WTC11 (cell line): Measurements from ENCODE around the gene MTFP1. TPM values are rescaled to one million over a fixed set of nuclear protein-coding genes. Genes with fewer than 3 reads are reported as not detected.

Experiments
- ATAC-seq: fragments of 200-7000 bp; cut with Tn5 transposase; 2 replicates; pipeline ENCODE4 v1.10.0; 2021; ENCODE audit warnings: mild to moderate bottlenecking, moderate library complexity
- CTCF ChIA-PET: fragments of 300-600 bp; sonication (Branson Sonifier 250); formaldehyde crosslinking; loops from one replicate; lab custom pipeline; 2021; ENCODE audit warnings: antibody characterized with exemption; lab: Charles Lee
- POLR2A ChIA-PET: fragments of 350-600 bp; sonication (Branson Sonifier 250); formaldehyde crosslinking; loops from one replicate; lab custom pipeline; 2021; ENCODE audit warnings: antibody characterized with exemption; lab: Charles Lee
- DNase-seq: peaks from one replicate; pipeline ENCODE4 v3.0.0; 2021; ENCODE audit warnings: low spot score
- H3K27ac Mint-ChIP-seq: 2 replicates; pipeline ENCODE4 v1.8.0; 2021; ENCODE audit warnings: mixed read lengths
- H3K27me3 Mint-ChIP-seq: 2 replicates; pipeline ENCODE4 v1.8.0; 2021; ENCODE audit warnings: low read depth, mild to moderate bottlenecking, moderate library complexity, mixed read lengths
- H3K36me3 Mint-ChIP-seq: 2 replicates; pipeline ENCODE4 v1.8.0; 2021; ENCODE audit warnings: mixed read lengths
- H3K4me1 Mint-ChIP-seq: 2 replicates; pipeline ENCODE4 v1.8.0; 2022; ENCODE audit warnings: mixed read lengths
- H3K4me3 Mint-ChIP-seq: 2 replicates; pipeline ENCODE4 v1.8.0; 2021; ENCODE audit warnings: mild to moderate bottlenecking, moderate library complexity, mixed read lengths
- H3K9me3 Mint-ChIP-seq: 2 replicates; pipeline ENCODE4 v1.8.0; 2021; ENCODE audit warnings: mixed read lengths
- CREB1 ChIP-seq: sonication (generic); formaldehyde crosslinking; IDR thresholded peaks from 2 replicates; pipeline ENCODE4 v1.8.0; 2023; ENCODE audit warnings: mild to moderate bottlenecking, missing genetic modification reagents
- ERG ChIP-seq: fragments of 250-450 bp; sonication (Bioruptor Pico); IDR thresholded peaks from 2 replicates; pipeline ENCODE4 v1.8.0; 2021; ENCODE audit warnings: mild to moderate bottlenecking
- ESRRA ChIP-seq: sonication (generic); formaldehyde crosslinking; IDR thresholded peaks from 2 replicates; pipeline ENCODE4 v1.8.1; 2022; ENCODE audit warnings: mild to moderate bottlenecking, missing genetic modification reagents, borderline replicate concordance
- HMGA2 ChIP-seq: fragments of 250-450 bp; sonication (Bioruptor Pico); IDR thresholded peaks from 2 replicates; pipeline ENCODE4 v1.4.0; 2021; ENCODE audit warnings: mild to moderate bottlenecking, moderate library complexity
- JAZF1 ChIP-seq: fragments of 250-450 bp; sonication (Bioruptor Pico); IDR thresholded peaks from 2 replicates; pipeline ENCODE4 v1.9.0; 2021; ENCODE audit warnings: moderate library complexity, mild to moderate bottlenecking, inconsistent platforms
- NFE2L1 ChIP-seq: sonication (generic); formaldehyde crosslinking; IDR thresholded peaks from 2 replicates; pipeline ENCODE4 v1.8.1; 2023; ENCODE audit warnings: missing genetic modification reagents
- NFYB ChIP-seq: sonication (generic); formaldehyde crosslinking; conservative IDR thresholded peaks from 2 replicates; pipeline ENCODE4 v1.8.0; 2022; ENCODE audit warnings: low read depth, missing genetic modification reagents
- SMAD3 ChIP-seq: sonication (generic); formaldehyde crosslinking; IDR thresholded peaks from 2 replicates; pipeline ENCODE4 v1.8.0; 2022; ENCODE audit warnings: missing genetic modification reagents, mild to moderate bottlenecking, borderline replicate concordance
- STAT6 ChIP-seq: sonication (generic); formaldehyde crosslinking; conservative IDR thresholded peaks from 2 replicates; pipeline ENCODE4 v1.8.1; 2023; ENCODE audit warnings: mild to moderate bottlenecking, low read depth, missing genetic modification reagents, moderate library complexity
- ZBTB21 ChIP-seq: sonication (generic); formaldehyde crosslinking; IDR thresholded peaks from 2 replicates; pipeline ENCODE4 v1.8.1; 2023; ENCODE audit warnings: mild to moderate bottlenecking, missing genetic modification reagents, borderline replicate concordance
- ZNF138 ChIP-seq: sonication (generic); formaldehyde crosslinking; conservative IDR thresholded peaks from 2 replicates; pipeline ENCODE4 v1.8.1; 2022; ENCODE audit warnings: mild to moderate bottlenecking, moderate library complexity, missing genetic modification reagents
- ZNF416 ChIP-seq: fragments of 250-450 bp; sonication (Bioruptor Pico); IDR thresholded peaks from 2 replicates; pipeline ENCODE4 v1.9.0; 2021; ENCODE audit warnings: mild to moderate bottlenecking, inconsistent platforms
- ZNF671 ChIP-seq: fragments of 250-450 bp; sonication (Bioruptor Pico); IDR thresholded peaks from 2 replicates; pipeline ENCODE4 v1.8.0; 2021; ENCODE audit warnings: mild to moderate bottlenecking
- total RNA-seq: library from RNA; stranded (reverse); gene quantifications from 3 replicates; pipeline ENCODE4 v1.2.3, GENCODE V29; 2021
- TF ChIP-seq, protein P1 (sequence below): sonication (generic); formaldehyde crosslinking; IDR thresholded peaks from 2 replicates; pipeline ENCODE4 v1.8.1; 2023; ENCODE audit warnings: mild to moderate bottlenecking, moderate library complexity, missing genetic modification reagents
- TF ChIP-seq, protein P2 (sequence below): sonication (generic); formaldehyde crosslinking; IDR thresholded peaks from 2 replicates; pipeline ENCODE4 v1.8.1; 2022; ENCODE audit warnings: mild to moderate bottlenecking, missing genetic modification reagents, moderate library complexity, borderline replicate concordance
- TF ChIP-seq, protein P3 (sequence below): sonication (generic); formaldehyde crosslinking; IDR thresholded peaks from 2 replicates; pipeline ENCODE4 v1.8.1; 2022; ENCODE audit warnings: mild to moderate bottlenecking, moderate library complexity, missing genetic modification reagents
- TF ChIP-seq, protein P4 (sequence below): sonication (generic); formaldehyde crosslinking; IDR thresholded peaks from 2 replicates; pipeline ENCODE4 v1.8.0; 2023; ENCODE audit warnings: missing genetic modification reagents
- TF ChIP-seq, protein P5 (sequence below): fragments of 250-450 bp; sonication (Bioruptor Pico); IDR thresholded peaks from 2 replicates; pipeline ENCODE4 v1.9.0; 2021; ENCODE audit warnings: mild to moderate bottlenecking

The MTFP1 gene
- total RNA-seq, 1 experiment from 2014 or later = 75.0 TPM

GRCh38 chr22:30433227-30433626 lies 7.7 kb downstream of the MTFP1 start (continued):
- TF ChIP-seq, protein P1, sequence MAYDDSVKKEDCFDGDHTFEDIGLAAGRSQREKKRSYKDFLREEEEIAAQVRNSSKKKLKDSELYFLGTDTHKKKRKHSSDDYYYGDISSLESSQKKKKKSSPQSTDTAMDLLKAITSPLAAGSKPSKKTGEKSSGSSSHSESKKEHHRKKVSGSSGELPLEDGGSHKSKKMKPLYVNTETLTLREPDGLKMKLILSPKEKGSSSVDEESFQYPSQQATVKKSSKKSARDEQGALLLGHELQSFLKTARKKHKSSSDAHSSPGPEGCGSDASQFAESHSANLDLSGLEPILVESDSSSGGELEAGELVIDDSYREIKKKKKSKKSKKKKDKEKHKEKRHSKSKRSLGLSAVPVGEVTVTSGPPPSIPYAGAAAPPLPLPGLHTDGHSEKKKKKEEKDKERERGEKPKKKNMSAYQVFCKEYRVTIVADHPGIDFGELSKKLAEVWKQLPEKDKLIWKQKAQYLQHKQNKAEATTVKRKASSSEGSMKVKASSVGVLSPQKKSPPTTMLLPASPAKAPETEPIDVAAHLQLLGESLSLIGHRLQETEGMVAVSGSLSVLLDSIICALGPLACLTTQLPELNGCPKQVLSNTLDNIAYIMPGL (CRISPR knock-in tag) = no peak
- TF ChIP-seq, protein P2, sequence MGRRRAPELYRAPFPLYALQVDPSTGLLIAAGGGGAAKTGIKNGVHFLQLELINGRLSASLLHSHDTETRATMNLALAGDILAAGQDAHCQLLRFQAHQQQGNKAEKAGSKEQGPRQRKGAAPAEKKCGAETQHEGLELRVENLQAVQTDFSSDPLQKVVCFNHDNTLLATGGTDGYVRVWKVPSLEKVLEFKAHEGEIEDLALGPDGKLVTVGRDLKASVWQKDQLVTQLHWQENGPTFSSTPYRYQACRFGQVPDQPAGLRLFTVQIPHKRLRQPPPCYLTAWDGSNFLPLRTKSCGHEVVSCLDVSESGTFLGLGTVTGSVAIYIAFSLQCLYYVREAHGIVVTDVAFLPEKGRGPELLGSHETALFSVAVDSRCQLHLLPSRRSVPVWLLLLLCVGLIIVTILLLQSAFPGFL (CRISPR knock-in tag) = no peak
- TF ChIP-seq, protein P3, sequence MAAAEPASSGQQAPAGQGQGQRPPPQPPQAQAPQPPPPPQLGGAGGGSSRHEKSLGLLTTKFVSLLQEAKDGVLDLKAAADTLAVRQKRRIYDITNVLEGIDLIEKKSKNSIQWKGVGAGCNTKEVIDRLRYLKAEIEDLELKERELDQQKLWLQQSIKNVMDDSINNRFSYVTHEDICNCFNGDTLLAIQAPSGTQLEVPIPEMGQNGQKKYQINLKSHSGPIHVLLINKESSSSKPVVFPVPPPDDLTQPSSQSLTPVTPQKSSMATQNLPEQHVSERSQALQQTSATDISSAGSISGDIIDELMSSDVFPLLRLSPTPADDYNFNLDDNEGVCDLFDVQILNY = no peak
- TF ChIP-seq JAZF1 (CRISPR knock-in tag) (no peak), STAT6 (CRISPR knock-in tag) (no peak)

- no peak overlapping the region for H3K4me3 Mint-ChIP-seq
- POLR2A ChIA-PET = interaction anchor here (0.8 kb wide), 1 partner anchor 9 kb away, joined by 3 read pairs; the partner anchor contains the start of gene MTFP1
Observed at GRCh38 chr22:30433773-30434172, 8.2 kb downstream of the MTFP1 start.

More at GRCh38 chr22:30433773-30434172, 8.2 kb downstream of the MTFP1 start:
- TF ChIP-seq CREB1 (CRISPR knock-in tag) (no peak), SMAD3 (CRISPR knock-in tag) (no peak), NFYB (no peak), ZNF671 (no peak), ERG (CRISPR knock-in tag) (no peak), ZBTB21 (no peak), HMGA2 (CRISPR knock-in tag) (no peak), ESRRA (CRISPR knock-in tag) (no peak), ZNF416 (no peak), NFE2L1 (CRISPR knock-in tag) (no peak), ZNF138 (CRISPR knock-in tag) (no peak)
- TF ChIP-seq, protein P4, sequence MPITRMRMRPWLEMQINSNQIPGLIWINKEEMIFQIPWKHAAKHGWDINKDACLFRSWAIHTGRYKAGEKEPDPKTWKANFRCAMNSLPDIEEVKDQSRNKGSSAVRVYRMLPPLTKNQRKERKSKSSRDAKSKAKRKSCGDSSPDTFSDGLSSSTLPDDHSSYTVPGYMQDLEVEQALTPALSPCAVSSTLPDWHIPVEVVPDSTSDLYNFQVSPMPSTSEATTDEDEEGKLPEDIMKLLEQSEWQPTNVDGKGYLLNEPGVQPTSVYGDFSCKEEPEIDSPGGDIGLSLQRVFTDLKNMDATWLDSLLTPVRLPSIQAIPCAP = no peak
- TF ChIP-seq, protein P5, sequence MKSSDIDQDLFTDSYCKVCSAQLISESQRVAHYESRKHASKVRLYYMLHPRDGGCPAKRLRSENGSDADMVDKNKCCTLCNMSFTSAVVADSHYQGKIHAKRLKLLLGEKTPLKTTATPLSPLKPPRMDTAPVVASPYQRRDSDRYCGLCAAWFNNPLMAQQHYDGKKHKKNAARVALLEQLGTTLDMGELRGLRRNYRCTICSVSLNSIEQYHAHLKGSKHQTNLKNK (CRISPR knock-in tag) = no peak
- TF ChIP-seq, protein P2 (CRISPR knock-in tag) = no peak
- H3K4me1 Mint-ChIP-seq = peaks cover 14% of the 10 kb centered on the region
- CTCF ChIA-PET = interaction anchor here (1.7 kb wide), 1 partner anchor 146 kb away, joined by 4 read pairs; no protein-coding TSS in a partner anchor
- ATAC-seq (no peak), DNase-seq (no peak)
- H3K9me3 Mint-ChIP-seq = peaks cover 29% of the 10 kb centered on the region
- H3K27ac Mint-ChIP-seq = no peak overlapping the region
- H3K27me3 Mint-ChIP-seq = peaks cover 21% of the 10 kb centered on the region
- H3K36me3 Mint-ChIP-seq = peaks cover 14% of the 10 kb centered on the region
